Embryonic facial prominence (tissue), 1 donor: Measurements from ENCODE around the gene SDK2.

ENCODE experiments used
- DNase-seq: peaks from one replicate; pipeline ENCODE4 v3.0.0-alpha.2; 2016; ENCODE audit errors: extremely low spot score

SDK2 gene

DNA sequence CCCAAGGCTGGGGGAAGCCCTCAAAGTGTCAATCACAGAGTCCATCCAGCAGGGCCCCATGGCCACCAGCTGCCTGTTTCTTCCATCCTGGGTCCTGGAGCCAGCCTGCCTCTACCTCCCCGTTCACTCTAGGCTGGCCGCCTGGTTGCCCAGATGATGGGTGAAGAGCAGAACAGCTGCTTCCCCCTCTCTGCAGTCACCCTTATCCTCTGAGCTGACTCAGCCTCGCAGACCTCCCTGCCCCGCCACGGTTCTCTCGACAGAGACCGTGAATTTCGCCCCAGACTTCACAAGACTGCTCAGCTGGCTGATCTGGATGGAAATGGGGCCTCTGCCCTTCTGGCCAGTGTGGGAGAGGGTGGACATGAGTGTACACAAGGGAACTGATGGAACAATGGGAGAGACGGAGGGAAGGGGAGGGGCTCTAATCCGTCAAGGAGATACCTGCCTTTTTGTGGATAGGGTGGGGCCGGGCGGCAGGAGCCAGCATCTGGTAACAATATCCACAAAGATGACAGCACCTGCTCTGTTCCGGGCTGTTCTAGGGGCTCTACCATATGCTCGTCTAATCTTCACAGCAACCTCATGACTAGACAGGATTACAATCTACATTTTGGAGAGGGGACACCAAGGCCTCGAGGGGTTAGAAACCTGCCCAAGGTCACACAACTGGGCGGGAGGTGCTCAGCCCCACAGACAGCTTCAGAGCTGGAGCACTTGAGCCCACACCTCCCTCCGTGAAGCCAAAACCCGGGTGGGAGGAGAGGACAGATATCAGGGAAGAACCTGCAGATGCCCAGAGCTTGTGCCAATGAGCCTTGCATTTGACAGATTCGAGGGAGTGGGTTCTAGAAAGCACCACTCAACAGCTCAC lies 136.0 kb downstream of the SDK2 start:
- no peak for DNase-seq

DNA sequence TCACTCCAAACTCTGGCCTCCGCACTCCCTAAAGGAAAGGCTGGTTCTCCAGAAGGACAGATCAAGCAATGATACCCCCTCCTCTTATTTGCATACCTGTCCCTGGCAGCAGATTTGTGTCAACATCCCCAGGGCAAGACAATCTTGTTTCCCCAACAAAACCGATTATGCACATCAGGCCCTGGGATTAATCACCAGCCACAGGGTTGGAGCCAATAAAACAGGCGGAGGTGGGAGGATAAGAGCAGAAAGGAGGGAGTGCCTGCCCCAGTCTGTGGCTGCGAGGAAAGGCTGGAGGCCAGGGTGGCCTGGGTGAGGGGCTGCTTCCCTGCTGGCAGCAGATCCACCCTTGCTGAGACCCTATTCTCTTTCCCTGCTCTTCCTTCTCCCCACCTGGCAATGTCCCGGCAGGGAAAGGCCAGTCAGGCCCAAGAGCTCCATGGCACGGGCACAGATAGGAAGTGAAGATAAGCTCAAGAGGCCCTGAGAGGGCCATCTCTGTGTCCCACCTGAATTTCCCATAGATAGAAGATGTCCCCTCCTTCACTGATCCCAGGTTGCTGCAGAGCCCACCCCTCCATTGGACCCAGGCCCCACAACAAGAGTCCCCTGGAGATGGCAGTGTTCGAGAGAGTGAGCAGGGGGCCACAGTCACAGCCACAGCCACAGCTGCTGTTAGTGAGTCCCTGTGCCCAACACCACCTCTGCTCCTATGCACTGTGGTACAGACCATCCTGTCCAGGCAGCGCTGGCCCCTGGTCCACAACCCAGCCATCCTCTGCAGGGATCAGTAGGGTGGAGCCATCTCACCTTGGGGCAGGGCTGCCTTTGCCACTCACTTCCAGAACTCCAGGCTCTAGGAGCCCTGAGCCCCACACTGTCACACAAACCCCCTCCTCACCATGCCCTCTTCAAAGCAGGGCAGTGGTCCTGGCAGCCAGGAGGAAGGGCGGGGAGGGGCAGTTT lies 137.5 kb downstream of the SDK2 start:
- DNase-seq, result no peak

DNA sequence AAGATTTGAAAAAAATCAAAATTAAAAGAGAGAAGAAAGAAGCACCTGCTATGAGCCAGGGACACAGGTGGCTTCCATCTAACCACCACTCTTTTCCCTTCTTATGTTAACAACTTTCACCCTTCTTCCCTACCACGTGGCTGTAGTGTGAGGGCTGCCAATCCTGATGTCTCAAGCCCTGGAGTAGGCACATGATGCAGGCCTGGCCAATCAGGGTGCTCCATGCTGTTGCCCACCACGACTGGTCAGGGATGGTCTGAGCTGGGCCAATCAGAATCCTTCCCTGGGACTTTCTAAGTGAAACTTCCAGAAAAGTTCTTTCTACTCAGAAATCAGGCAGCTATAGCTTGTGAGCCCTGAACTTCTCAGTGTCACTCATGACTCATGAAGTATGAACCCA lies 140.7 kb downstream of the SDK2 start:
- DNase-seq, result no peak

DNA sequence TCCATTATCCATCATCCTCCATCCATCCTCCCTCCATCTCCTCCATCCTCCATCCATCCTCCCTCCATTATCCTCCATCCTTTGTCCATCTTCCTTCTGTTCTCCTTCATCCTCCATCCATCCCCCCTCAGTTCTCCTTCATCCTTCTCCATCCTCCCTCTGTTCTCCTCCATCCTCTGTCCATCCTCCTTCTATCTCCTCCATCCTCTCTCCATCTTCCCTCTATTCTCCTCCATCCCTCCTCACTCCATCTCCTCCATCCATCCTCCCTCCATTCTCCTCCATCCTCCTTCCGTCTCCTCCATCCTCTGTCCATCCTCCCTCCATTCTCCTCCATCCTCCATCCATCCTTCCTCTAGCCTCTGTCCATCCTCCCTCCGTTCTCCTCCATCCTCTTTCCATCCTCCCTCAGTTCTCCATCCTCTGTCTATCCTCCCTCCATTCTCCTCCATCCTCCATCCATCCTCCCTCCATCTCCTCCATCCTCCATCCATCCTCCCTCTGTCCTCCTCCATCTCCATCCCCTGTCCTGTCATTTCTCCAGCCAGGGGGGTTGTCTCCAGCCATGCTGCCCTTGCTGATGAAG lies 143.7 kb downstream of the SDK2 start:
- no peak for DNase-seq

DNA sequence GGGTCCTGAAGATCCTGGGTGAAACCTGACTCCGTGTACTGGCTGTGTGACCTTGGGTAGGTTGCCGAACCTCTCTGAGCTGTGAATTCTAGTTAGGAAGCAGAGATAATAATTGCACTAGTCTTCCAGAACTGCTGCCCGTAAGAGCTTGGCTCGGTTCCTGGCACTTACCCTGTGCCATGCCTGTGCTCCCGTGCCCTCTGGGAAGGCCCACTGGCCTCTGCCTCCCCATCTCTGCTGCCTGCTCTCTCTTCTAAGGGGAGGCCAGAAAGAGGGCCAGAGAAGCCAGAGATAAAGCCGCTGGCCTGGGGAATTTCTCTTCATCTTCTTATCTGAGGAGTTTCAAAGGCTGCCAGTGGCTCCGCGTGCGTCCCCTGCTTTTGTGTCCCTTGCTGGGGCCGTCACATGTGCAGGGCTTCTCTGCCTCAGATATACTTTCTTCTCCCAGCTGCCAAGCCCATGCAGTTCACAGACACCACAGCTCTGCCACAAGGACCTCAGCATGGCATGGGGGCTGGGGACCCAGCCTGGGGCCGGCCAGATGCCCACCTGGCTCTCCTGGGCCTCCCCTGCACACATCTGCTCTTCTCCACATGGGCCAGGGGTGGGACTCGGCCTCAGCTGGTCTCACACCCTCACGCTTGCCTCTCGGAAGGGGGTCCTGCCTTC lies 145.2 kb downstream of the SDK2 start:
- no peak for DNase-seq

DNA sequence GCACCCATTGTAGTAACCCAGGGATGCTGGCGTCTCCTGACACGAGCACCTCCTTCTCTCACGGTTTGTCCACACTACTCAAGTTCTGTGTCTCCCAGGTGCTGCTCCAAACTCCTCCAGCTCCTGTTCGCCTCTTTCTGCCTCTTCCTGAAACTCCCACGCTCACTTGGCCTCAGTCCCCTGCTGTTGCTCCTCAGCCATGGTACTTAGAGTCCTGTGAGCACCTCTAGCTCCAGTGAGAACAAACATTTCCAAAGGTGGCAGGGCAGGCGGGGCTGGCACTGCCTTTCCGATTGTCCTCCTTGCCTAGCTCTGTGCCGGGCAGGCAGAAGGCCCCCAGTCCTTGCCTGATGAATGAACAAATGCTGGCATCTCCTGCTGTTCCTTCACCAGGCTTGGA lies 146.1 kb downstream of the SDK2 start:
- DNase-seq, result no peak

DNA sequence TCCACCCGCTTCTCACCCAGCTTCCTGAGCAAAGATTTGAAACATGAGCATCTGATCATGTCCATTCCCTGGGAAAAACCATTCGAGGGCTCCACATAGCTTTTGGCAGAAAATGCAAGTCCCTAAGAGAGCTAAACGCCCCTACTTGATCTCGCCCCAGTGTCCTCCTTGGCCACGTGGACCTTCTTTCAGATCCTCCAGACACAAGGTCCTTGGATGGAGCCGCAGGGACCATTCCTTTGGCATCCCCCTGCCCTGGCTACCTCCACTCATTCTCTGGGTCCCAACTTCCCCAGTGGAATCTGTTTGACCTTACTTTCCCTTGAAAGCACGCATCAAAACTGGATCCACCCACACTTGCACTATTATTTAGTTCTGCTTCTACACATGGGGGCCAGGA lies 146.5 kb downstream of the SDK2 start:
- DNase-seq, result no peak

DNA sequence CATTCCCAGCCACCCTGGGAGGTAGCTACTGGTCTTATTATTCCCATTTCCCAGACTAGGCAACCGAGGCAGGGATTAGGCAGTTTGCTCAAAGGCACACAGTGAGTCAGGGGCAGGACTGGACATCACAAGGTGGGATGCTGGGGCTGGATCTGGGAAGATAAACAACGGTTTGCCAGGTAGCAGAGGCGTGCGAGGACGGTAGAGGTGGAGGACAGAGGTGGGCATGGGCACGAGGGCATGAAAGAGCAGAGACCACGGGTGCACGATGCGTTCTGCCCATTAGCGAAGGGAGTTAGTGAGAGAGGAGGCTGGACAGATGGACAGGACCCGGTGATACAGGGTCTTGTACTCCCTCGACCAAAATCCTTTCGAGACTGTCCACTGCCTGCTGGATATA lies 148.0 kb downstream of the SDK2 start:
- no peak for DNase-seq

DNA sequence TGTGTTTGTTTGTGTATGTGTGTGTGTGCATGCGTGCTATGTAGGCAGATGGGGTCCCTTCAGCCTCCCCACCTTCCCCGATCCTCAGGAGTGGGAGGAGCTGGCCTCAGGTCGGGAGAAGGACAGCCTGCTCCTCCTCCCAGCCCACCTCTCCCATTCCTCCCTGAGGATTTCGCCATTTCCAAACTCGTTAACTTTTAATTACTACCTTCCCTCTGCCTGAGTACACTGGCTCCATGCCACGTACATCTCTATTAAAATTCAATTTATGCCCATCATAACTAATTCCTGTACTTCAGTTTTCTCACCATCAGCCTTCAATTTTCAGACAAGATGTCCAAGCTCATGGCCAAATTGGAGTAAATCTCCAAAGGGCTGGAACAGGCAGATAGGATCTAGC lies 148.6 kb downstream of the SDK2 start:
- DNase-seq, result no peak

DNA sequence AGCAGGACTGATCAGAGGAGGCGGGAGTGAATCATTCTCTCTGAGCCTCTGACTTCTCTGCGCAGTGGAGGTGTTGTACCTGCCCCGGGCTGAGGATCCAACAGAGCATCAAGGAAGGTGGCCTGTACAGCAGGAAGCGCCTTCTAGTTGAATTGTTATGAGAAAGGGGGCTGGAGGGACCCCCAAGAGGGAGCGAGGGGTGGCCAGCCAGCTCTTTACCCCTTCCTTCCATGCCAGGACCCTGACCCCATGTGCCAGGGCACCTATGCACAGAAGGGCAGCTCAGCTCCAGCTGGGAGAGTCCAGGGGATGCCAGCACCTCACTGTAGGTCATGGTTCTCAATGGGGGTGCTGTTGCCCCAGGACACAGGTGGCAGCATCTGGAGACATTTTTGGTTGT lies 149.3 kb downstream of the SDK2 start:
- DNase-seq, result no peak

DNA sequence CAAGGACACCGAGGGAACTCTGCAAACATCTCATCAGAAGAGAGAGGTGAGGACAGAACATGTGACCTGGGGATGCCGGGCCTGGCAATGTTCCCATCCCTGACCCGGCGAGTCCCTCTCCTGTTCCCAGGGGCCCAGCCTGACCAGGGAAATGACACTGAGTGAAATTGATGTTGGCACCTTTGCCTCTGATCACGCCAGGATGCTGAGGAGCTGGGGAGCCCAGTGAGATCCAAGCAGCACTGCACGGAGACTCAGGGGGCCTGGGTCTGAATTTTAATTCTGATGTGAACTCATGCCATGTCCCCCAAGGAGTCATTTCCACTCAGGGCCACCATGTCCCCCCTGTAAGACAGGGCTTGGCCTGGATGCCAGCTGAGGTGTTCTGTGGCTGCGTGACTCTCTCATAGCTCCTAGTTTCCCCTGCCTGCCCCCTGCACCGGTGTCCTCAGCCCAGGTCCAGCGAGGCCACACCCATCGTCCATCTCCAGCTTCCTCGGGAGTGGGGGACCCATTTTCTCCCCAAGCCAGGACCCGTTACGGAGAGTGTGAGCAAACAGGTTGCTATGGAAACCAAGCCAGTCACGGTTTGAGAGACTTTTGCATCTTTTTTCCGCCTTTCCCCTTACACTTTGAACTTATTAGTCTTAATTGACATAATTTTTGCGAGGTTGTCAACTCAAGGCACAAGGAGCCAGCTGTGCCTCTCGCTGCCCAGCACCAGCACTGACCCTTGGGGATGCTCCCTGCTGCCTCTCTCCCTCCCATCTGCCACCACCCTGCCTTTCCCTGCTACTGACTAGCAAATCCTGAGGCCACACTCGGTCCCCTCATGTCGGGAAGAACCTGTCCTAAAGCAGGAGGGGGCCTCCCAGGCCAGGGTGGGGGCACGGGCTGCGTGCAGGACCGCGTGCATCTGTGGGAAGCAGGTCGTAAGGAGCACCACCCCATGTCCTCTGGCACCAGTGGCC lies 150.0 kb downstream of the SDK2 start:
- no peak for DNase-seq

DNA sequence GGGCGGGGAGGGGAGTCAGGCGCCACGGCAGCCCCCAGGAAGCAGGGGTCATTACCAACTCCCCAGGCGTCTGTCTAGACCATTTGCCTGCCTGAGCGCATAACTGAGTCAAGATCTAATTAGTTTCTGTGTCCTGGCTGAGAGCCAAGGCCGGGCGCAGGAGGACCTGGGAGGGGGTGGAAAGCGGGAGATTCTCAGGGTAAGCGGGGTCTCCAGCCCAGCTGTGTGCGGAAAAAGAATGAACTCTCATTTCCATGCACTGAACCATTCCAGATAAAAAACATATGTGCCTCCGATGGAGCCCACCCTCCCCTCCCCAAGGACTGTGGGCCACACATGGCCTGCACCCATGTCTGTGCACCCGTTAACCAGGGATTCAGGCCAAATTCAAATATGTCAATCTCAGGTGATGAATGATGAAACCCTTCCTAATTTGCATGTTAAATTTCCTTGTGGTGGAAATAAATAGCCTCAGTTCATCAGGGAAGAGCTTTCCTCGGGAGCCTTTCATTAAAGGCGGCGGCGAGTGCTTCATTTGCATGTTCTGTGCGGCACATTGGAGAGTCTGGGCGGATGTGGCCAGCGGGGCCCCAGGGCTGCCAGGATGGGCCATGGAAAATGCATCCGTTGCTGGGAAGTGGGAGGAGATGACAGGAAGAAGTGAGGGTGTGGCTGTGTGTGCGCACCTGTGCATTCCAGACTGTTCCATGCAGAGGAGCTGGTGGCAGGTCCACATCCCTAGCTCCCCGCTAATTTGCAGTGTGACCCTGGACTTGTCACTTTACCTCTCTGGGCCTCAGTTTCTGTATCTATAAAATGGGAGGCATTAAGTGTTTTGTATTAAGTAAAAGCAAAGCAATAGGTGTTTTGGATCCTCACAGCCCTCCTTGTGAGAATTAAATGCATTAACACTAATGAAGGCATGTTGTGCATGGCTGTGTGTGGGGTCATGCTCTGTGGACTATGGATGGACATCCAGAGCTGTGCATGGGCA lies 151.1 kb downstream of the SDK2 start:
- DNase-seq, result no peak

DNA sequence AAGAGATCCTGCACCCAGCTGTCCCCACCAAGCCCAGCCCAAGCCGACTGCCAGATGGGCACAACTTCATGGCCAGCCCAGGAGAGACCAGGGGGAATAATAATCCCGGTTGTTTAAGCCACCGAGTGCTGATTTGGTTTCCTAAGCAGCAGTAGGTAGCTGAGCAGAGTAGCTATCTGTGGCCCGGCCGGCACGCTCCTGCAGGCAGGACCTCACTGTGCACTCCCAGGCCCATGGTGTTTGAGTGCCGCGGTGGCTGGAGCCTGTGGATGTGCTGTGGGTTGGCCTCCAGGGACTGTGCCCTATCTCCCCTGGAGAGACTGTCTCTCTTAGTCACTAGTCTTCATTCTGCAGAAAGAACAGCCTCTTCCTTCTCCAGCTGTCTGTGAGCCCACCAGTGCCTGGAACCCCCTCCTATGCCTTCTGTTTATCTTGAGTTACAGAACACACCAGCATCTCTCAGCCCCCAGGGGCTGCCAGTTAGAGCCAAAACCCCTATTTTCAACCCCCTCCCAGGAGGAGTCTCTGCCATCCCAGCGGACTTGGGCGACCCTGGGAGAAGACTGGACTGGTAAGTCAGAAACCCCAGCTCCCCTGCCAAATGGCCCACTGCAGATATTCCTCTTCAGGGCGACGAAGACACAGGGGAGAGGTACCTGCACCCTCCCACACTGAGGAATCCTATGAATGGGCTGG lies 152.0 kb downstream of the SDK2 start:
- no peak for DNase-seq

DNA sequence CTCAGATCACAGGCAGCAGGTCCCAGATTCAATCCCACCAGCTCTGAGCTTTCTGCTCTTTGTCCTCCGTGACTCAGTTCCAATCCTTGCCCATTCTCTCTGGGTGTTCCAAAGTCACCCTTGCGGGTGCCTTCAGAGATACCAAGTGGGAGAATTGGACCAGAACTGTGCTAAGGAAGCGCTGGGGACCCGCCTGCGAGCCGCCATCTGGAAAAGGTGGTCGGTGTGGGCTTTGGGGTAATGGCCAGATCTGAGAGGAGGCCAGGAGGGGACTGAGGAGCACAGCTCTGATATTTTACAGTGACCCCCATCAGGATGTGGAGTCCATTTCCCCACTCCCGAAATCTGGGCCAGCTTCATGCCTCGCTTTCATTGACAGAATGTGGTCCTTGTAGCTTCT lies 152.6 kb downstream of the SDK2 start:
- no peak for DNase-seq

DNA sequence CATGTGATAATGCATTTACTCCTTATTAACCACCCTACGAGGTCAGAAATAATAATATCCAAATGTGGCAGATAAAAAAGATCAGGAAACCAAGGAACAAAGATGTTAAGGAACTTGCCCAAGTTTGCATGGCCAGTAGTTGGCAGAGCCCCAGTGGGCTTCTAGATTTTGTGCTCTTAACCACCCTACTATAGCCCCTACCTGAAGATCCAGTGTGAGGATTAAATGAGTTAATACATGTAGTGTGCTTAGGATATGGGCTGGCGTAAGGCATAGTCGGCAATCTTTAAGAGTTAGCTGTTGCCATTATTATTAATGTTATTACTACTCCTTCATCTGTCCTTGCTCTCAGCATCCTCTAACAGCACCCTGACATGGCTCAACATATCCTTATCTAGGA lies 153.4 kb downstream of the SDK2 start:
- no peak for DNase-seq

DNA sequence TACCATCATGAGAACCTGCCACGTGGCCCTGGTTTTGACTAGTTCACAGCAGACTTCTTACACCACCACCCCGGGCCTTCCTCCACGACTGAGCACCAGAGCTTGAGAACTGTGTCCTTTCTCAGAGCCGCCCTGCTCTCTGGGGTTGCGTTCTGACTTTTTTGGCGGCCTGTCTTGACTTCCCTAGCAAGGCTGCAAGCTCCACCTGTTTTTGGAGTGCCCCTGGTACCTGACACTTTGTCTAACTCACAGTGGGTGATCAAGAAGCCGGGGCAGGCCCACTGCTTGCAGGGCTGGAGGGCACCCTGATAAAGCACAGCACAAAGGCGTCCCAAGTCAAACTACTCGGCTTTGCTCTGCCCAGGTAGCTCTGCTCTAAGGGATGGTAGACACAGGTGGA lies 154.3 kb downstream of the SDK2 start:
- no peak for DNase-seq

DNA sequence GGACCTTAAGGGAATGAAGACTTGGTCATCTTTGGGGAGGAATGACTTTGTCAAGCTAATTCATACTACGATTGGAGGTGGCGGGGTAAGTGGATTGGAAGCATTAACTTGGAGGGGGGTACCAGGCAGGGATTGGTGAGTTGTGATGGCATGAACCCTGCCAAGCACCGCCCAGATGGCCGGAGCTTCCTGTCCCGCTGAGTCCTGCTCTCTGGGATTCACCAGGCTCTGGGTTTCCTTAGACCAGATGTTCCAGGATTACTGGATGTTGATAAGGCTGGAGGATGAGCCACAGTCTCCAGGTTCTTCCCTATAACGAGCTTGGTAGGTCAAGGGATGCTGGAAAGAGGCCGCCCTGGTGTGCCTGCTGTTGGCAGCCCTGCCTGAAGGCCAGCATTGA lies 154.9 kb downstream of the SDK2 start:
- no peak for DNase-seq

DNA sequence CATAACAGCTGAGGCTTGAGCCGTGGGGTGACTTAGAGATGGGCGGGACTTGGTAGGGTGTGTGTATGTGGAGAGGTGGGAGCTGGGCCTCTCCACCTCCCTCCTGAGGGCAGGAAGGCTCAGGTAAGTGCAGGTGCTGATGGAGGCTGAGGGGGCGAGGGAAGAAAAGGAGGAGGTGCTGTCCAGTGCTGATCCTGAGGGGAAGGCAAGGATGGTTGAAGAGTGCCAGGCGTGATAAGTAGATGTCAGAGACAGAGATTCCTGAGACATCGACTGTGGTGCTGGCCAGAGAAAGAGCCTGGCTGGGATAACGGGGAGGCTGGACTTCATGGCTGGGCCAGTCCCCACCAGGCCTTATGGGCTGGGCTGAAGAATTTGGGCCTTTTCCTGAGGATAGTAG lies 159.1 kb downstream of the SDK2 start:
- no peak for DNase-seq

DNA sequence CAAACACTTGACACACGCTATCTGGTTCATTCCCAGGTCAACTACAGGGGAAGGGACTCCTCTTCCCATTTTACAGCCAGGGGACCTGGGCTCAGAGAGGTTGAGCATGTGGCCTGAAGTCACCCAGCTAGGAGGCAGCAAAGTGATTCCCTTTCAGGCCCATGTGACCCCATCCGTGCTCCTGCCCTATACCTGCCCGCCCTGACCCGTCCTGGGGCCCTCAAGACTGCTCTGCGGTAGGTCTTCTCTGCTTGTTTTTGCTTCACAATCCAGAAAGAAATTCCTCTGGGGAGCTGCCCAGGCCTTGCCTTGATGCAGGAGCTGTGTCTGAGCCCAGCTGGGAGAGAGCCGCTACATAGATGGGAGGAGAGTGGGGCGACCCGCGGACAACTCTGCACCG lies 161.4 kb downstream of the SDK2 start:
- DNase-seq, result no peak
